GM18507 (cell line): ENCODE results near the gene TK2.
"Not testable (repeated sequence)": the region's sequence is repeated elsewhere in the genome, so short reads cannot be mapped to it uniquely, and the experiment has no call there.

ENCODE experiments used
- DNase-seq: peaks from one replicate; pipeline ENCODE4 v3.0.0; 2011; ENCODE audit warnings: low read depth; ENCODE audit not compliant: insufficient read length; ENCODE audit errors: extremely low spot score
- FAIRE-seq: peaks from 2 replicates; lab custom pipeline; 2011; peaks lifted over from hg19 to GRCh38; lab: Jason Lieb, UNC

TK2 gene

GRCh38 chr16:66549284-66550131 is at the start of gene TK2:
Gene TK2 (minus strand): TSS chr16:66550122. CDS start chr16:66550061, 61 bp downstream.
- no peak for DNase-seq
- no peak for FAIRE-seq

DNA sequence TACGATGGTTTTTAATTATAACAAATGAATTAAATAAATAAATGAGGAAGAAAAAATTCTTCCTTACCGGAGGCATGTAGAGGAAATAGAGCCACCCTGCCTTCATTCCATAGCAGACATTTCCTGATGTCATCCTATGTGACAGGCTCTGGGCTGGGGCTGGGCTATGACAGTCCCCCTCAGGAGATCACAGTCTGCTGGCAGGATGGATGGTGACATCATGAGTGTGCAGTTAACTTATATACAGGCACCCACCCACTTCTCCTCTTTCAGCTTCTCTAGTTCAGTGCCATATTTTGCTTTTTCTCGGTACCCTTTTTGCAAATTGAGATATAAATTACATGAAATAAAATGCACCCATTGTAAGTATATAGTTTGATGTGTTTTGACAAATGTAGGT is 48.2 kb upstream of the TK2 start:
- DNase-seq (no peak), FAIRE-seq (no peak)

- FAIRE-seq, result no peak
- no peak for DNase-seq
Observed at GRCh38 chr16:66596986-66597848, 47.3 kb upstream of the TK2 start.

- FAIRE-seq, result not testable (repeated sequence)
Observed at GRCh38 chr16:66596559-66596958, 46.6 kb upstream of the TK2 start.

DNA sequence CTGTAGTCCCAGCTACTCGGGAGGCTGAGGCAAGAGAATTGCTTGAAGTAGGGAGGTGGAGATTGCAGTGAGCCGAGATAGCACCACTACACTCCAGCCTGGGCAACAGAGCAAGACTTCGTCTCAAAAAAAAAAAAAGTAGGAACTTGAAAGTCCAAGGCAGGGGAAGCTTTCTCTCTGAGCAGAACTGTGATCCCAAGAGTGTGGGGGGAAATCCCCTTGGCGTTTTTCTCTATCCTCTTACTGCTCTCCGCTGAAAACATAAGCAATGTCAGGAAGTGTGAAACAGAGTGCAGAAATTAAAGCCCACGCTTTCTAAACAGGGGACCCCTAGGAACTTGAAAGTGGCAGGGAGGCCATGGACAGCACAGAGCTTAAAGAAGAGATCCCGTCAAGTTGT is 44.8 kb upstream of the TK2 start:
- no peak for DNase-seq
- FAIRE-seq, result no peak

More at GRCh38 chr16:66596559-66596958, 46.6 kb upstream of the TK2 start:
- DNase-seq, result not testable (repeated sequence)

- FAIRE-seq, result no peak
- DNase-seq, result no peak
Observed at GRCh38 chr16:66592814-66593213, 42.9 kb upstream of the TK2 start.

DNA sequence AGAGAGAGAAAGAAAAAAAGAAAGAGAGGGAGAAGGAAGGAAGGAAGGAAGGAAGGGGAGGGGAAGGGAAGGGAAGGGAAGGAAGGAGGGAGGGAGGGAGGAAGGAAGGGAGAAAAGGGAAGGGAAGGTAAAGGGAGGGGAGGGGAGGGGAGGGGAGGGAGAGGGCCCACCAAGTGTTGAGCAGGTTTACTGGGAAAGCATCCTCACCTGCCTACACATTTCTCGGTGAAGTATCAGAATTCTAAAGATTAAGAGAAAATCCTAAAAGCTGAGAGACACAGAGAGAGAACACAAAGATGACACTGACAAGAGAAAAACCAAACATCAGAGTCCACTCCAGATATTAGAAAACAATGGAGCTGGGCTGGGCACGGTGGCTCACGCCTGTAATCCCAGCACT is 42.3 kb upstream of the TK2 start:
- FAIRE-seq (no peak), DNase-seq (no peak)

GRCh38 chr16:66591018-66591417 is 41.1 kb upstream of the TK2 start:
- no peak for DNase-seq
- no peak for FAIRE-seq

- FAIRE-seq, result peak; percentile 80
Observed at GRCh38 chr16:66590322-66590721, 40.4 kb upstream of the TK2 start.

GRCh38 chr16:66588981-66589713 is 39.2 kb upstream of the TK2 start:
- FAIRE-seq (no peak), DNase-seq (peak; percentile 44)

More at GRCh38 chr16:66590322-66590721, 40.4 kb upstream of the TK2 start:
- no peak for DNase-seq

GRCh38 chr16:66587881-66588600 is 38.1 kb upstream of the TK2 start:
- FAIRE-seq (no peak), DNase-seq (no peak)

DNA sequence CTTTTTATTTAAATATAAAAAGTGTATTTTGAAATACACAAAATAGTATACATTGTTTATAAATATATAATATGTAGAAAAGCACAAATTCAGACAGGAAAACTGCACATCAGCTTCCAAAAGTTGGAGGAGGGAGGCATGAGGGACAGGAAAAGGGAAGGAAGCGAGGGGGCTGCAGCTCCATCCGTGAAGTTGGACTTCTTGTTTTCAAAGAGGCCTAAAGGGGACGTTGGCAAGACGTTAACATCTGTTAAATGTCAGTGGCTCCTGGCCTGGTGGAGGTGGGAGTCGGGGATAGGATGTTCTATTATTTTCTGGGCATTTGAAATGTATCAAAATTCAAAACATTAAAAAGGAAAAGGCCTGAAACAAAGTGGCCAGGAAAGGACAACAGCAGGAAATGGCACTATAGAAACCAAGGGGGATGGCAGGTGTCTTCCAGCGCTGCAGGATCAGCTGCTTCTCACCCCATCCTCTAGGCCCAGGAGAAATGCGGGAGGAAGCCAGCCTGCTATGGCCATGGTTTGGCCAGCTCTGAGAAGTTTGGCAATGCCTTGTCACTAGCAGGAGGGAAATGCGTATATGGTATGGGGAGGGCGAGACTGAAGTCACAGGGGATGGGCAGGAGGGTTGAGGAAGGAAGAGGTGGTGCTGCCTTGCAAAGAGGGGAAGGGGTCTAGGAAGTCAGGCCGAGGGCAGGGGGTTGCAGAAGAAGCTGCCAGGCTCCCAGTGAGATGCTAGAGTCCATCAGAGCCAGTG is 35.7 kb upstream of the TK2 start:
- FAIRE-seq (no peak), DNase-seq (no peak)

- DNase-seq, result no peak
- FAIRE-seq, result no peak
Observed at GRCh38 chr16:66581246-66581952, 31.5 kb upstream of the TK2 start.

GRCh38 chr16:66580605-66581209 is 30.8 kb upstream of the TK2 start:
- no peak for FAIRE-seq
- DNase-seq, result no peak

DNA sequence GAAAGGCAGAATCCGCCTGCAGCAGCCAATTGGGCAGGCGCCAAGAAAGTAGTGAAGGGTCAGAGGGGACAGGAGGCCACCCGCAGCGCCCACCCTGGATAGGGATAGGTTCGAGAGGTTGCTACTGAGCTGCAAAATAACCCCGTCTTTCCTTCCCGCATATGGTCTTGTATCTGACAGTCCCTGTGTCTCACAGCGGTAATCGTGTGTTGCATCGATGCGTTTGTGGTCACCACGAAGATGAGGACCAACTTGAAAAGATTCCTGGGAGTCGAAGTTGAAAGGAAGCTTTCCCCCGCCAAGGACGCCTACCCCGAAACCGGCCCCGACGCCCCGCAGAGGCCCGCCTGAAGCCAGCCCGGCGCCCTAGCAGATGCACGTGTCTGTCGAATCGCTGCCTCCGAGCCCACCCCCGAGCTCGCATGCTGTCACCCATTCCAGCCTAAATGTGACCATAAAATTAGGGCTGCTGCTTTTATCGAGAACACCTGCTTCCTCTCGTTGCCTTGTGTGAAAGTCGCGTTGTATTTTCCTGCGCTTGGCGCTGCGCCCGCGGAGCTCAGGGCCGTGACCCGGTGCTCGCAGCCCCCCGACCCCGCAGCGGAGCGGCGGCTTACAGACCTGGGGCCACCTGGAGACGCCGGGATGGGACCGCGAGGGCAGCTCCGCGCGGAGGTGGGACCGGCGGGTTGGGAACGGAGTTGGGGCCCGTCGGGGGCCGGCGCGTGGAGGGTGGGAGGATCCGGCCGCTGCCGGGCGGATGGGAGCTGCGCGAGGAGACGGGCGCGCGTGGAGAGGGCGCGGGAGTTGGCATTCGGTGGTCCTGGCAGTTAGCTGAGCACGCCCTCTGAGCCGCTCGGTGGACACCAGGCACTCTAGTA is 29.0 kb upstream of the TK2 start, which contains the start of gene CMTM2:
CMTM2 (plus strand) TSS at position 813 of the 881 bp plus-strand sequence. CDS start 145 bp downstream, outside the sequence.
- no peak for FAIRE-seq
- no peak for DNase-seq

- FAIRE-seq (no peak), DNase-seq (no peak)
Observed at GRCh38 chr16:66576296-66576695, 26.4 kb upstream of the TK2 start.
